ENCODE data around the gene FKBP1B.
"Not testable (repeated sequence)": the region's sequence is repeated elsewhere in the genome, so short reads cannot be mapped to it uniquely, and the experiment has no call there.

Gene FKBP1B

DNA sequence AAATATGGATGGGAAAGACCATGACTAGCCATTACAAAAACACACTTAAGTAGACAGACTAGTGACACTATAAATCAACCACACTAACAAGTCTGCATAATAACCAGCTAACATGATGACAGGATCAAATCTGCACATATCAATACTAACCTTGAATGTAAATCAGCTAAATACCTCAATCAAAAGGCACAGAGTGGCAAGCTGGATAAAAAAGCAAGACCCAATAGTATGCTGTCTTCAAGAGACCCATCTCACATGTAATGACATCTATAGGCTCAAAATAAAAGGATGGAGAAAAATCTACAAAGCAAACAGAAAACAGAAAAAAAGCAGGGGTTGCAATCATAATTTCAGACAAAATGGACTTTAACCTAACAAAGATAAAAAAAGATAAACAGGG lies 57.2 kb downstream of the FKBP1B start:
- DNase-seq: no peak
- H2BK120ac ChIP-seq (ENCODE audit: low read depth, low read length): no peak overlapping the region
- H3K27me3 ChIP-seq (ENCODE audit: control insufficient read depth in 1 of 2, insufficient read depth in 1 of 2, low read length in 2 of 2): no peaks in the 10 kb centered on the region
- no peak overlapping the region for H3K27ac ChIP-seq (ENCODE audit: low read length, poor library complexity, severe bottlenecking)
- no peak overlapping the region for H3K4me3 ChIP-seq (ENCODE audit: insufficient read depth in 1 of 2, low read depth in 1 of 2, low read length in 2 of 2)
- H3K4me1 ChIP-seq (ENCODE audit: control insufficient read depth, insufficient read depth, low read depth, low read length): peaks cover 3% of the 10 kb centered on the region
- no peaks in the 10 kb centered on the region for H3K79me1 ChIP-seq (replicated peaks; ENCODE audit: low read length, poor library complexity, severe bottlenecking)
- no peak overlapping the region for H3K4ac ChIP-seq (ENCODE audit: low read depth in 1 of 2, low read length in 2 of 2)
- H2AFZ ChIP-seq (ENCODE audit: low read depth, low read length): no peak overlapping the region
- H3K9ac ChIP-seq (ENCODE audit: low read length): no peak overlapping the region
- no peak overlapping the region for H2BK12ac ChIP-seq (ENCODE audit: low read length in 2 of 2)
- H4K8ac ChIP-seq (ENCODE audit: low read length): no peak overlapping the region
- H3K36me3 ChIP-seq (ENCODE audit: control insufficient read depth in 1 of 2, insufficient read depth in 2 of 2, low read depth in 1 of 2, low read length in 2 of 2): peaks cover 0 to 15% of the 10 kb centered on the region in 2 experiments
- H3K14ac ChIP-seq (ENCODE audit: low read length in 2 of 2): no peak overlapping the region
- H4K91ac ChIP-seq (ENCODE audit: low read length): no peak overlapping the region
- H2BK15ac ChIP-seq (ENCODE audit: low read depth, poor library complexity, severe bottlenecking): no peak overlapping the region
- no peak overlapping the region for H3K4me2 ChIP-seq (ENCODE audit: low read length, poor library complexity, severe bottlenecking)
- H2AK5ac ChIP-seq (ENCODE audit: low read length, severe bottlenecking): no peak overlapping the region
- H3K9me3 ChIP-seq (ENCODE audit: control insufficient read depth, low read length): peaks cover 5% of the 10 kb centered on the region
- H3K18ac ChIP-seq (ENCODE audit: low read depth in 1 of 2, low read length in 2 of 2): no peak overlapping the region
- no peak overlapping the region for H2BK5ac ChIP-seq (ENCODE audit: low read depth, low read length, poor library complexity, severe bottlenecking)
- H3K23ac ChIP-seq (ENCODE audit: low read length in 2 of 2): no peak overlapping the region

DNA sequence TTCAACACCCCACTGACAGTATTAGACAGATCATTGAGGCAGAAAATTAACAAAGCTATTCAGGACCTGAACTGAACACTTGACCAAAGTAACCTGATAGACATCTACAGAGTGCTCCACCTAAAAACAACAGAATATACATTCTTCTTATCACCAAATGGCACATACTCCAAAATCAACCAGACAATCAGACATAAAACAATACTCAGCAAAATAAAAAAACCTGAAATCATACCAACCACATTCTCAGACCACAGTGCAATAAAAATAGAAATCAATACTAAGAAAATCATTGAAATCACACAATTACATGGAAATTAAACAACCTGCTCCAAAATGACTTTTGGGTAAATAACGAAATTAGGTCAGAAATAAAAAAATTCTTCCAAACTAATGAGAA lies 57.8 kb downstream of the FKBP1B start:
- H3K4ac ChIP-seq (ENCODE audit: low read depth in 1 of 2, low read length in 2 of 2): no peak overlapping the region
- no peak overlapping the region for H3K9ac ChIP-seq (ENCODE audit: low read length)
- peaks cover 3% of the 10 kb centered on the region for H3K4me1 ChIP-seq (ENCODE audit: control insufficient read depth, insufficient read depth, low read depth, low read length)
- H4K91ac ChIP-seq (ENCODE audit: low read length): no peak overlapping the region
- no peak overlapping the region for H3K4me2 ChIP-seq (ENCODE audit: low read length, poor library complexity, severe bottlenecking)
- peaks cover 0 to 15% of the 10 kb centered on the region in 2 experiments for H3K36me3 ChIP-seq (ENCODE audit: control insufficient read depth in 1 of 2, insufficient read depth in 2 of 2, low read depth in 1 of 2, low read length in 2 of 2)
- H2AK5ac ChIP-seq (ENCODE audit: low read length, severe bottlenecking): no peak overlapping the region
- no peak overlapping the region for H2BK5ac ChIP-seq (ENCODE audit: low read depth, low read length, poor library complexity, severe bottlenecking)
- H3K27me3 ChIP-seq (ENCODE audit: control insufficient read depth in 1 of 2, insufficient read depth in 1 of 2, low read length in 2 of 2): no peaks in the 10 kb centered on the region
- H3K18ac ChIP-seq (ENCODE audit: low read depth in 1 of 2, low read length in 2 of 2): no peak overlapping the region
- no peak overlapping the region for H2BK12ac ChIP-seq (ENCODE audit: low read length in 2 of 2)
- no peak overlapping the region for H3K4me3 ChIP-seq (ENCODE audit: insufficient read depth in 1 of 2, low read depth in 1 of 2, low read length in 2 of 2)
- H3K79me1 ChIP-seq (replicated peaks; ENCODE audit: low read length, poor library complexity, severe bottlenecking): no peaks in the 10 kb centered on the region
- no peak overlapping the region for H3K23ac ChIP-seq (ENCODE audit: low read length in 2 of 2)
- H3K27ac ChIP-seq (ENCODE audit: low read length, poor library complexity, severe bottlenecking): no peak overlapping the region
- H2AFZ ChIP-seq (ENCODE audit: low read depth, low read length): no peak overlapping the region
- no peak for DNase-seq
- H2BK120ac ChIP-seq (ENCODE audit: low read depth, low read length): no peak overlapping the region
- no peak overlapping the region for H3K14ac ChIP-seq (ENCODE audit: low read length in 2 of 2)
- H2BK15ac ChIP-seq (ENCODE audit: low read depth, poor library complexity, severe bottlenecking): no peak overlapping the region
- WGBS: no CpG with 5 or more reads among the region's 1 CpG
- H3K9me3 ChIP-seq (ENCODE audit: control insufficient read depth, low read length): peaks cover 5% of the 10 kb centered on the region
- no peak overlapping the region for H4K8ac ChIP-seq (ENCODE audit: low read length)

DNA sequence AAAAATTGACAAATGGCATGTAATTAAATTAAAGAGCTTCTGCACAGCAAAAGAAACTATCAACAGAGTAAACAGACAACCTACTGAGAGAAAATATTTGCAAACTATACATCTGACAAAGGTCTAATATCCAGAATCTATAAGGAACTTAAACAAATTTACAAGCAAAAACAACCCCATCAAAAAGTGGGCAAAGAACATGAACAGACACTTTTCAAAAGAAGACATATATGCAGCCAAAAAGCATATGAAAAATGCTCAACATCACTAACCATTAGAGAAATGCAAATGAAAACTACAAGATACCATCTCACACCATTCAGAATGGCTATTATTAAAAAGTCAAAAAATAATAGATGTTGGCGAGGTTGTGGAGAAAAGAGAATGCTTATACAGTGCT lies 59.9 kb downstream of the FKBP1B start:
- not testable (repeated sequence) for H3K79me1 ChIP-seq (replicated peaks; ENCODE audit: low read length, poor library complexity, severe bottlenecking); H2BK15ac ChIP-seq (ENCODE audit: low read depth, poor library complexity, severe bottlenecking); DNase-seq; H4K91ac ChIP-seq (ENCODE audit: low read length); H2BK12ac ChIP-seq (ENCODE audit: low read length in 2 of 2); H3K27ac ChIP-seq (ENCODE audit: low read length, poor library complexity, severe bottlenecking); H3K14ac ChIP-seq (ENCODE audit: low read length in 2 of 2); H3K9ac ChIP-seq (ENCODE audit: low read length); H2AFZ ChIP-seq (ENCODE audit: low read depth, low read length); H3K23ac ChIP-seq (ENCODE audit: low read length in 2 of 2); H3K4me1 ChIP-seq (ENCODE audit: control insufficient read depth, insufficient read depth, low read depth, low read length); H4K8ac ChIP-seq (ENCODE audit: low read length); H3K4ac ChIP-seq (ENCODE audit: low read depth in 1 of 2, low read length in 2 of 2); H2BK5ac ChIP-seq (ENCODE audit: low read depth, low read length, poor library complexity, severe bottlenecking); H3K9me3 ChIP-seq (ENCODE audit: control insufficient read depth, low read length); H2BK120ac ChIP-seq (ENCODE audit: low read depth, low read length); H3K4me3 ChIP-seq (ENCODE audit: insufficient read depth in 1 of 2, low read depth in 1 of 2, low read length in 2 of 2); H3K18ac ChIP-seq (ENCODE audit: low read depth in 1 of 2, low read length in 2 of 2); H3K4me2 ChIP-seq (ENCODE audit: low read length, poor library complexity, severe bottlenecking); H2AK5ac ChIP-seq (ENCODE audit: low read length, severe bottlenecking); H3K27me3 ChIP-seq (ENCODE audit: control insufficient read depth in 1 of 2, insufficient read depth in 1 of 2, low read length in 2 of 2); H3K36me3 ChIP-seq (ENCODE audit: control insufficient read depth in 1 of 2, insufficient read depth in 2 of 2, low read depth in 1 of 2, low read length in 2 of 2)
- no CpG with 5 or more reads among the region's 1 CpG for WGBS

DNA sequence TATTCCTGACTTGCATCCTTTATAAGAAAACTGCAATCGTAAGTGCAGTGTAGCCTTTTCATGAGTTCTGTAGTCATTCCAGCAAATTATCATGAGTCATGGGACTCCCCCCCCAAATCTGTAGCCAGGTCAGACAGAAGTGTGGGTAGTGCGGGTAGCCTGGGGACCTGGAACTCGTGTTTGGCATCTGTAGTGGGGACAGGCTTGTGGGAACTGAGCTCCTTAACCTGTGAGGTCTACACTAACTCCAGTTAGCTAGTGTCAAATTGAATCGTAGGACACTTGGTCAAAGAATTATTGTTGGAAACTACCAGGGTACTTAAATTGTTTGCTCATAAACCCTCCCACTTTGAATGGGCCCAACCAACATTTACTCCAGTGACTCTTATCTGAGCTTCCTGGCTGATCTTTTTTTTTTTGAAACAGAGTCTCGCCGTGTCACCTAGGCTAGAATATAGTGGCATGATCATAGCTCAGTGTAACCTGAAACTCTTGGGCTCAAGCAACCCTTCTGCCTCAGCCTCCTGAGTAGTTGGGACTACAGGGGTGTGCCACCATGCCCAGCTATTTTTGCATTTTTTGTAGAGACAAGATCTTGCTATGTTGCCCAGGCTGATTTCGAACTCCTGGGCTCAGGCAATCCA lies 61.2 kb downstream of the FKBP1B start:
- Histone ChIP-seq H4K8ac (ENCODE audit: low read length) (no peak overlapping the region), H3K4ac (ENCODE audit: low read depth in 1 of 2, low read length in 2 of 2) (no peak overlapping the region), H3K14ac (ENCODE audit: low read length in 2 of 2) (no peak overlapping the region), H3K36me3 (ENCODE audit: control insufficient read depth in 1 of 2, insufficient read depth in 2 of 2, low read depth in 1 of 2, low read length in 2 of 2) (peaks cover 0 to 7% of the 10 kb centered on the region in 2 experiments), H3K23ac (ENCODE audit: low read length in 2 of 2) (no peak overlapping the region), H2BK15ac (ENCODE audit: low read depth, poor library complexity, severe bottlenecking) (no peak overlapping the region), H3K9ac (ENCODE audit: low read length) (no peak overlapping the region), H4K91ac (ENCODE audit: low read length) (no peak overlapping the region), H3K27ac (ENCODE audit: low read length, poor library complexity, severe bottlenecking) (no peak overlapping the region), H2BK12ac (ENCODE audit: low read length in 2 of 2) (no peak overlapping the region), H3K18ac (ENCODE audit: low read depth in 1 of 2, low read length in 2 of 2) (no peak overlapping the region), H3K4me2 (ENCODE audit: low read length, poor library complexity, severe bottlenecking) (no peak overlapping the region), H3K4me3 (ENCODE audit: insufficient read depth in 1 of 2, low read depth in 1 of 2, low read length in 2 of 2) (no peak overlapping the region), H2AK5ac (ENCODE audit: low read length, severe bottlenecking) (no peak overlapping the region), H3K27me3 (ENCODE audit: control insufficient read depth in 1 of 2, insufficient read depth in 1 of 2, low read length in 2 of 2) (no peaks in the 10 kb centered on the region), H3K79me1 (replicated peaks; ENCODE audit: low read length, poor library complexity, severe bottlenecking) (no peaks in the 10 kb centered on the region), H2AFZ (ENCODE audit: low read depth, low read length) (no peak overlapping the region), H2BK5ac (ENCODE audit: low read depth, low read length, poor library complexity, severe bottlenecking) (no peak overlapping the region), H3K4me1 (ENCODE audit: control insufficient read depth, insufficient read depth, low read depth, low read length) (peaks cover 3% of the 10 kb centered on the region), H3K9me3 (ENCODE audit: control insufficient read depth, low read length) (peaks cover 18% of the 10 kb centered on the region), H2BK120ac (ENCODE audit: low read depth, low read length) (no peak overlapping the region)
- no peak for DNase-seq
- WGBS: 84% methylated on average over 7 of the region's 7 CpGs
